Activated CD4-positive, CD25-positive, alpha-beta regulatory T cell treated with anti-CD3 and anti-CD28 coated beads, Interleukin-2, amount 50 U/mL, for 24 hours (primary cell): ENCODE data around the gene CYFIP1.

Source experiments
- ATAC-seq, 2 donors: fragments of 150-1000 bp; cut with Tn5 transposase; one replicate each; pipeline ENCODE4 v1.10.0; 2021; ENCODE audit warnings: mild to moderate bottlenecking in 1 of 2, moderate library complexity in 1 of 2

The CYFIP1 gene

DNA sequence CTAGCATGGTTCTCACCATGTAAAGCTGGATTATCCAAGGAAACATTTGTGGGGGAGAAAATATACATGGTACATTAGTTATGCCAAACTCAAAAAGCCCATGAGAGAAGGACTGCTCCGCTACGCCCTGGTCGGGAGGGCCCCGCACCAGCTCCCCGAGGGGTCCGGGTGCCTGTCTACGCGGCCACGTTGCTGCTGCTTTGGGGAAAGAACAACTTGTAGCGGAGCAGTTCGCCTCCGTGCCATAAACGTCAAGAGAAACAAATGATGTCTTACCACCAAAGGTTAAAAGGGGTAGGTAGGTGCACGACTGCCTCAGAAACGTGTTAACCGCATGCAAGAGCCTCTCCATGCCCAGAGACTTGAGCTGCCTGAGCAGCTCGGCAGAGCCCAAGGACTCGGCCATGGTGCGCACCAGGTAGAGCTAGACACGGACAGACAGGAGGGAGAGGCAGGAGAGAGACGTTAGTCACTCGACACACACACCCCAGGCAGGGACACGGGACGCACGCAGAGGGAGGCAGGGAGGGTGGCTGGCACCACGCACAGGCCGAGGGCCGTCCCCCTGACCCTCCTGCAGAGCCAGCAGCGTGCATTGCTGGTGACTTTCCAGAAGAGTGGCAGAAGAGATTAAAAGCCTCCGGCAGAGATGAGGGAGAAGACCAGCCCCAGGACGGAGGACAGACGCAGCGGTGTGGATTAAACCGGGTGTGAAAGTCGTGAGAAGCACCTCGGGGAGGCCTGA, 63.4 kb downstream of the CYFIP1 start:
- ATAC-seq, result no peak

GRCh38 chr15:22915866-22916515, 64.2 kb downstream of the CYFIP1 start:
- ATAC-seq, result no peak

- ATAC-seq, result no peak
Observed at GRCh38 chr15:22913646-22914380, 66.4 kb downstream of the CYFIP1 start.

- no peak for ATAC-seq
Observed at GRCh38 chr15:22912256-22912655, 67.9 kb downstream of the CYFIP1 start.

DNA sequence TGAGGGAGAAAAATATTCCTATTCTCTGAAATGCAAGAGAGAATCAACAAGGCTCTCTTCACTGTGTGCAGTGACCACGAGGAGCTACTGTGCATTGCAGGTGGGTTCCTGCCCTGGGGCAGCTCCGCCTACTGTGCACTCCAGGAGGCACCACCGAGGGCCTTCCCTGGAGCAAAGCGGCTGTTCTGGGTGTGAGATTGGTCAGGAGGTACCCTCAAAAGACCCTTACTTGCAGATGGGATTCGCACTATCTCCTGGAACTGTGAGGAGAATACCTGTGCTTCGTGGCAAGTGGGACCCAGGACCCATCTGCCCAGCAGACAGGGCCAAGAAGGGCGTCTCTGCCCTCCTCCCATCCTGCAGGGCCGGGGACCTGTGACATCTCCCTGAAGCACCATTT, 68.9 kb downstream of the CYFIP1 start:
- ATAC-seq, result no peak

DNA sequence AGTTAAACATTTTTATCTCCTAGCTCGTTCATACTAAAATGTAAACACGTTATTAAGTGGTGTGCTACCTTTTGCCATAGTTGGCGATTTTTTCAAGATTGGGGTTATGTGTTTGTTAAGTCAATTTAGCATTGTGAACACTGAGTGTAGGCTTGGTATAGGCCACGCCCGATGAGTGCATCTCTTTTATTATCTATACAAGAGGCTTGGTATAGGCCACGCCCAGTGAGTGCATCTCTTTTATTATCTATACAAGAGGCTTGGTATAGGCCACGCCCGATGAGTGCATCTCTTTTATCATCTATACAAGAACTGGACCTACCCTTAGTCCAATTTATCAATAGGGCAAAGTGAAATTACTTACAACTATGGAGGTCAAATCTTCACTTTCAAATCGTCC, 71.3 kb downstream of the CYFIP1 start:
- no peak for ATAC-seq

DNA sequence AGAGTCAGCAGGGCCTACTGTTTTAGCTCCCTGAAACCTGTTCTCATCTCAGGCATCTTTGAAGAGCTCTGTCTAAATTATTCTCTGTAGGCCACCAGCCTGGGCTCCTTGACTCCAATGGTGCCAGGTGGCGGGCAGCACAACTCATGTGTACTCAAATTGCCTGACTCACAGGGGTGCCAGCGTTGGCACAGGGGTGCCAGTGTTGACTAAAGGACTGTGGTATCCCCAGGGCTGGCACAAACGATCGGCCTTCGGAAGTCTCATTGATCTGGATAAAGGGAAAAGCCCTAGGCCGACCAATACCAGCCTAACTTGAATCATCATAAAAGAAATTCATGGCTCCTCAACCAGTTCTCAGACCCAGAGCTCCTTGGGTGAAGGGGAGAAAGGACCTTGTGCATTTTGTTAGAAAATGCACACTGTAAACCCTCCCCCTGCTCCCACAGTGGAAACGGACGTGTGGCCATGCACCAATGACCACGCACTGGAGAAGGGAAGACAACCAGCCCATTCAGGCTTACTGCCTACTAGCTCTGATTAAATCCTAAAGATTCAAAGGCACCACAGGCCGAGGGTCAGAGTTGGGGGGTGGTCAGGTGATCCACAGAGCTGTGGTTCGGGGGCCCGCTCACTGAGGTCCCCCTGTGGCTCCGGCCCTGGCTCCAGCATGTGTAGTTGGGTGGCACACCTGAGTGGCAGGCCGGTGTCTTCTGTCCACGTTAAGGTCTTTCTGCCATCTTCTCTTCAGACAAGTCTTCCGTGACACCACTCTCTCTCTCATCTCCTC, 72.8 kb downstream of the CYFIP1 start:
- ATAC-seq, result no peak

DNA sequence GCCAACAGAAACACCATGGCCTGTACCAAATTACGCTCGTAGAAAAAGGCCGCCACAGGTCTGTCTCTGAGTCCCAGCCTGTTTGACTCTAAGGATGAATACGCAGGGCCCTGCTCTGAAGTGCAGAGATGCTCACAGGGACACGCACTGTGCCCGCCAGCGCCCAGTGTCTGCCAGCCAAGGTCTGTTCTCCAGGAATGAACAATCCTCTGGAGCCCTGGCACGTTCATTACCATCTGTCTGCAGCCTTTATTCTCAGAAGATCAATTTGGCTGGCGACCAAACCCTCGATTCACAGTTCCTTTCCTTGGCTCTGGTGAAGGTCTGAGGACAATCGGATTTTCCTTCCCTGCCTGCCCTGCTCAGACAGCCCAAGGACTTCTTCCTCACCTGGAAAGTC, 75.4 kb downstream of the CYFIP1 start:
- no peak for ATAC-seq

- no peak for ATAC-seq
Observed at GRCh38 chr15:22903961-22904534, 76.1 kb downstream of the CYFIP1 start.

- ATAC-seq, result no peak
Observed at GRCh38 chr15:22903427-22903826, 76.7 kb downstream of the CYFIP1 start.

GRCh38 chr15:22902981-22903380, 77.2 kb downstream of the CYFIP1 start:
- ATAC-seq, result no peak

DNA sequence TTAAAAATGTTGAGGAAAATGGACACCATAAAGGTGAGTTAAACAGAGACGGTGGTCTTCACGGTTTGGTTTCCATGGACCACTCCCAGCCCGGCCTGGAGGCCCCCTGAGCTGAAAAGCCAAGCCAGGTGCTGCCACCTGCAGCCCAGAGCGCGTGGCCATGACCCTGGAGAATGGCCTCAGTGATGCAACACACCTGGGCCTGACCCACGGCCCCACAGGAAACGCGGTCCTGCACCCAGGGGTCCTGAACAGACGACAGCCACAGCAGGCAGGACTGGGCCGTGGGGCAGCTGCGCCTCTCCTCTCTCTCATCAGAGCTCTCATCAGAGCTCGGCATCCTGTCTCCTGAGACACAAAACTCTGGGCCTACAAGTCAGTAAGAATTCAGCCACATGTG, 77.6 kb downstream of the CYFIP1 start:
- ATAC-seq, result no peak

DNA sequence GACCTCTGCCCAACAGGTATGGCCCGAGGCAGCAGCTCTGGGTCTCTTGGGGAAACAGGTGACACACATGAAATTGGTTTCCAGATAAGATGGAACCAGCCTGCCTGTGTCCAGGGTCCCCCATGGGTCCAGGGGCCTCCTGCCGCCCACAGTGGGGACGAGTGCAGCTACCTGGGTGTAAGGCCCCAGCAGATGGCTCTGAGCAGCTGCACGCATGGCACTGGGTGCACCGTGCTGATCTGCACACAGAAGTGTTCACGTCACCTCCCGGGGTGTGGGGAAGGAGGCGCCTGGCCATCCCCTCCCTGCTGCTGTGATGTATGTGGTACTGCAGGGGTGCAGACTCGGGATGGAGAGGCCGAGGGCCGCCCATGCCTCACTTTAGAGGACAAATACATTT, 78.1 kb downstream of the CYFIP1 start:
- no peak for ATAC-seq

GRCh38 chr15:22895465-22896190, 84.5 kb downstream of the CYFIP1 start:
- peak; percentile 79 to 80 for ATAC-seq

GRCh38 chr15:22893881-22894280, 86.3 kb downstream of the CYFIP1 start:
- no peak for ATAC-seq

DNA sequence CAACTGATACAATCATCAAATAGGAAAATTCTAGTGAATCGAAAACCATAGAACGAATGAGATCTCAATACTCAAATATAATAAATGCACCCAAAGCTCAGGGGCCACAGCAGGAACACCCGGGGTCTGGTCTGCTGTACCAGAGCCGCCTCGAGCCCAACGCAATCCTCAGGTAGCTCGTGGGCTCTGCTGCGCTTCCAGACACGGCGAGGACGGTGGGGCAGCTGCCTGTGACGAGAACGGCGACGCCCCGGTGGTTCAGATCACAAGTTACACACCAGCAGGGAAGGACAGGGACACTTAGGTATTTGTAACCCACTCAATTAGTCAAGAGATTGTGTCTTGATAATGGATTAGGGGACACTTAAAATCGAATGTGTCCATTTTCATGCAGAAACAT, 87.1 kb downstream of the CYFIP1 start:
- ATAC-seq, result no peak

DNA sequence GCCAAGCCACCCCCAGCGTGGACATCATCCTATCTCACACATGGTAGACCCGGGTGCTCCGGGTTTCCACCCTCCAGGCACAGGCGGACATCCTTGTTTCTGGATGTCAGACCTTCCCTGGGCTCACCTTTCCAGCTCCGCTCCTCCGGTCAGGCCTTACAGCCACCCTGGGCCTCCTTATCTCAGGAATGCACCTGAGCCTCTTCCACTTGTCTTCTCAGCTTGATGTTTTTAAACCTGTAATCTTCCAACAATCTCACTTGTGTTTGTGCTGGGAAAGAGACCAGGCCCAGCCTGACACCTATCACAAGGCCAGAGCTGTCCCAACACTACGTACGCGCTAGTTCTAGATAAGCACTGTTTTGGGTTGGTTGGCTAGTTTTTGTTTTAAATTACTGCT, 87.8 kb downstream of the CYFIP1 start:
- no peak for ATAC-seq

GRCh38 chr15:22891426-22892210, 88.5 kb downstream of the CYFIP1 start:
- ATAC-seq, result no peak

DNA sequence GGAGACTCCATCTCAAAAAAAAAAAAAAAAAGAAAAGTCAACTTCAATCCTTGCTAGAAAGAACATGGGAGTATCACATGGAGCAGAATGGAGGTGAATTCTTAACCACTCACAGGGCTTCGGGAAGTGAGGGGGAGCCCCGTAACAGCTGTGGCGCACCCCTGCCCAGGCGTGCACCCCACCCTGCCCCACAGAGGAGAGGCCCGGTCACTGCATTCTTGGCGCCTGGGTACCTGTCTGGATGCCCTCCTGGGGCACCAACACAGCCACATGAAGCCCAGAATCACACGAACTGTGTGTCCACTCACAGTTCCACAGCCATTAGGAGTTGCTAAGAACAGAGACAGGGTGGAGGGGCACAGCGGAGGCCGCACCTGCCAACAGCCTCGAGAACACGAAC, 89.9 kb downstream of the CYFIP1 start:
- ATAC-seq, result no peak

- ATAC-seq, result no peak
Observed at GRCh38 chr15:22889146-22889818, 90.9 kb downstream of the CYFIP1 start.
